ENCODE measurements around the gene GPC4. TPM values are rescaled to one million over a fixed set of nuclear protein-coding genes. Genes with fewer than 3 reads are reported as not detected.

GPC4 gene
- total and polyA plus RNA-seq, 10 of the 15 experiments (the other 5 are each of a cell fraction or from before 2014, with no cell fraction given), result 0.04 to 5.8 (median 0.13) TPM

GRCh38 chrX:133419911-133420310 lies 4.6 kb upstream of the GPC4 start (continued):
- TF ChIP-seq CUX1 (IDR thresholded peaks at IDR 0.05; ENCODE audit: insufficient replicate concordance, low read depth, low read length), result no peak
- no peak for TF ChIP-seq RAD51 (IDR thresholded peaks at IDR 0.05)
- TF ChIP-seq POLR2A (IDR thresholded peaks at IDR 0.05; ENCODE audit: low read depth, low read length), result no peak

- Histone ChIP-seq H3K27ac (ENCODE audit: control insufficient read depth, insufficient read depth) (no peak overlapping the region), H3K27me3 (replicated peaks in 1 of 2; ENCODE audit: control insufficient read depth in 2 of 2, insufficient read depth in 2 of 2, low read length in 1 of 2) (no peaks in the 10 kb centered on the region), H2AFZ (ENCODE audit: control insufficient read depth, low read depth, low read length) (no peak overlapping the region), H3K4me2 (ENCODE audit: control insufficient read depth, insufficient read depth) (no peak overlapping the region), H3K4me3 (no peak overlapping the region), H3K4me1 (ENCODE audit: control insufficient read depth, insufficient read depth, low read length) (no peaks in the 10 kb centered on the region), H4K20me1 (ENCODE audit: control insufficient read depth, insufficient read depth) (no peaks in the 10 kb centered on the region), H3K9me3 (replicated peaks; ENCODE audit: control insufficient read depth, insufficient read depth, low read length) (no peaks in the 10 kb centered on the region; the same call in 1 of the 3 replicates), H3K79me2 (ENCODE audit: control insufficient read depth, insufficient read depth, low read length) (no peaks in the 10 kb centered on the region), H3K9ac (ENCODE audit: control insufficient read depth, insufficient read depth, low read length) (no peak overlapping the region), H3K36me3 (ENCODE audit: control insufficient read depth in 2 of 2, insufficient read depth in 2 of 2, low read length in 1 of 2) (no peaks in the 10 kb centered on the region)
- no peak for ATAC-seq
- TF ChIP-seq HDAC6 (IDR thresholded peaks at IDR 0.05; ENCODE audit: unreplicated experiment) (no peak), STAT1 (conservative IDR thresholded peaks at IDR 0.05) (no peak), PAX8 (IDR thresholded peaks at IDR 0.05) (no peak), CEBPB (IDR thresholded peaks at IDR 0.05; ENCODE audit: borderline replicate concordance in 1 of 2, low read depth in 2 of 2, low read length in 2 of 2) (no peak), FOXM1 (IDR thresholded peaks at IDR 0.05; ENCODE audit: low read depth, low read length) (no peak), ATF7 (IDR thresholded peaks at IDR 0.05; ENCODE audit: low read depth) (no peak), HDAC2 (IDR thresholded peaks at IDR 0.05) (no peak), ZSCAN29 (IDR thresholded peaks at IDR 0.05) (no peak), ATF3 (IDR thresholded peaks at IDR 0.05; ENCODE audit: borderline replicate concordance, extremely low read depth, low read depth, low read length) (no peak), BCL11A (IDR thresholded peaks at IDR 0.05; ENCODE audit: low read depth, low read length) (no peak), BMI1 (IDR thresholded peaks at IDR 0.05; ENCODE audit: borderline replicate concordance) (no peak), TBL1XR1 (IDR thresholded peaks at IDR 0.05; ENCODE audit: low read depth, low read length) (no peak)
- CTCF ChIA-PET, result interaction anchor here (2.2 kb wide), 1 partner anchor 84 kb away, joined by 7 read pairs; no protein-coding TSS in a partner anchor
- WGBS (ENCODE audit: insufficient coverage, insufficient replicate concordance, low lambda C conversion rate, missing lambda C conversion rate), result 3% methylated on average over 2 of the region's 2 CpGs
- BruUV-seq (replicated peaks), result no TSS peak
- no peak for FAIRE-seq
- DNase-seq (ENCODE audit: low read depth, low spot score), result no peak
- SMC1A ChIA-PET (ENCODE audit: uncharacterized antibody, unreplicated experiment), result no interaction called here
- intact Hi-C loops (cut with micrococcal nuclease; ENCODE audit: unreplicated experiment), result no loop called here
- in situ Hi-C loops (cut with MboI), result no loop called here
- POLR2A ChIA-PET, result no interaction called here
- RAD21 ChIA-PET (ENCODE audit: unreplicated experiment), result no interaction called here
Measured at GRCh38 chrX:133418588-133418987, 3.3 kb upstream of the GPC4 start.
